Thoracic aorta (tissue), 2 donors: ENCODE data around the gene BRF1. TPM values are rescaled to one million over a fixed set of nuclear protein-coding genes. Genes with fewer than 3 reads are reported as not detected.

Experiments used
- ATAC-seq: fragments of 150-250 bp; one replicate; pipeline ENCODE4 v1.8.0; 2017; ENCODE audit warnings: low read depth; ENCODE audit not compliant: insufficient number of reproducible peaks, low FRiP score
- DNase-seq: peaks from one replicate; pipeline ENCODE4 v3.0.0-alpha.2; 2020; ENCODE audit warnings: low spot score
- H3K27ac ChIP-seq, 2 donors: fragments of 200-600 bp; sonication (generic); 1 replicate in 1 of 2; 2 replicates in 1 of 2; pipeline ENCODE4 v1.5.1; 2016; ENCODE audit warnings: mild to moderate bottlenecking in 2 of 2, moderate library complexity in 2 of 2
- H3K27me3 ChIP-seq: fragments of 200-600 bp; sonication (generic); replicated peaks from 2 replicates; pipeline ENCODE4 v1.6.0; 2016; ENCODE audit warnings: mild to moderate bottlenecking; ENCODE audit not compliant: insufficient read depth
- H3K36me3 ChIP-seq: fragments of 200-600 bp; sonication (generic); one replicate; pipeline ENCODE4 v1.5.1; 2016
- H3K4me1 ChIP-seq, 2 donors: fragments of 200-600 bp; sonication (generic); 1 replicate in 1 of 2; 2 replicates in 1 of 2; pipeline versions ENCODE4 v1.5.1 to v1.6.0; 2016; ENCODE audit warnings: low read depth in 2 of 2, mild to moderate bottlenecking in 1 of 2; ENCODE audit not compliant: control insufficient read depth in 1 of 2
- H3K4me3 ChIP-seq: fragments of 200-600 bp; sonication (generic); 2 replicates; pipeline ENCODE4 v1.5.1; 2016; ENCODE audit warnings: mild to moderate bottlenecking
- H3K9me3 ChIP-seq: fragments of 200-600 bp; sonication (generic); 2 replicates; pipeline ENCODE4 v1.5.1; 2016
- total RNA-seq, 2 donors: library from RNA; depleted of rRNA; stranded (reverse); fragments of >200 nt; gene quantifications; one replicate each; pipeline versions ENCODE4 v1.1.0 to v1.2.3, GENCODE V29; 2016
- TF ChIP-seq, protein P1 (sequence below): fragments of 200-600 bp; sonication (generic); IDR thresholded peaks from one replicate; pipeline ENCODE4 v1.5.1; 2019; ENCODE audit warnings: antibody characterized with exemption

Gene BRF1
- total RNA-seq, 2 donors from 2014 or later, result 49.4 to 80.5 TPM

DNA sequence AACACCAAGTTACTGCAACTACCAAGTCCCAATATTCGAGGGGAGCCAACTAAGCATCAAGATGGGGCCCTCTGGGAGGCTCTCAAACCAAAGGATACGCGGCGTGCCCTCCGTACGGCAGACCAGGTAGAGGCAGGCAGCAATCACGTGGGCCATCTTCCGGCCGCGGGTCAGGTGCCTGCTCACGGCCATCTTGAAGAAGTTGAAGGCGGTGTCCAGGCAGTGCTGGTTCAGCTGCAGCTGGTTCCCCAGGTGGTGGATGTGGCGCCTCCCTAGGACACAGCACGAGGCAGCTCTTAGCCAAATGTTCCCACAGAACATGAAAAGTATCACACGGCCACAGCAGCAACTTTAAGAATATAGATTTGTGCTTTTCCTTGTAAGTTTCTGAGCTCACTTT is 28.2 kb downstream of the BRF1 start:
- Histone ChIP-seq H3K27ac (no peak overlapping the region), H3K4me1 (no peaks in the 10 kb centered on the region), H3K27me3 (no peaks in the 10 kb centered on the region), H3K4me3 (no peak overlapping the region), H3K36me3 (peaks cover 7% of the 10 kb centered on the region), H3K9me3 (no peaks in the 10 kb centered on the region)
- ATAC-seq, result no peak
- TF ChIP-seq, protein P1, sequence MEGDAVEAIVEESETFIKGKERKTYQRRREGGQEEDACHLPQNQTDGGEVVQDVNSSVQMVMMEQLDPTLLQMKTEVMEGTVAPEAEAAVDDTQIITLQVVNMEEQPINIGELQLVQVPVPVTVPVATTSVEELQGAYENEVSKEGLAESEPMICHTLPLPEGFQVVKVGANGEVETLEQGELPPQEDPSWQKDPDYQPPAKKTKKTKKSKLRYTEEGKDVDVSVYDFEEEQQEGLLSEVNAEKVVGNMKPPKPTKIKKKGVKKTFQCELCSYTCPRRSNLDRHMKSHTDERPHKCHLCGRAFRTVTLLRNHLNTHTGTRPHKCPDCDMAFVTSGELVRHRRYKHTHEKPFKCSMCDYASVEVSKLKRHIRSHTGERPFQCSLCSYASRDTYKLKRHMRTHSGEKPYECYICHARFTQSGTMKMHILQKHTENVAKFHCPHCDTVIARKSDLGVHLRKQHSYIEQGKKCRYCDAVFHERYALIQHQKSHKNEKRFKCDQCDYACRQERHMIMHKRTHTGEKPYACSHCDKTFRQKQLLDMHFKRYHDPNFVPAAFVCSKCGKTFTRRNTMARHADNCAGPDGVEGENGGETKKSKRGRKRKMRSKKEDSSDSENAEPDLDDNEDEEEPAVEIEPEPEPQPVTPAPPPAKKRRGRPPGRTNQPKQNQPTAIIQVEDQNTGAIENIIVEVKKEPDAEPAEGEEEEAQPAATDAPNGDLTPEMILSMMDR, result no peak
- DNase-seq, result no peak

DNA sequence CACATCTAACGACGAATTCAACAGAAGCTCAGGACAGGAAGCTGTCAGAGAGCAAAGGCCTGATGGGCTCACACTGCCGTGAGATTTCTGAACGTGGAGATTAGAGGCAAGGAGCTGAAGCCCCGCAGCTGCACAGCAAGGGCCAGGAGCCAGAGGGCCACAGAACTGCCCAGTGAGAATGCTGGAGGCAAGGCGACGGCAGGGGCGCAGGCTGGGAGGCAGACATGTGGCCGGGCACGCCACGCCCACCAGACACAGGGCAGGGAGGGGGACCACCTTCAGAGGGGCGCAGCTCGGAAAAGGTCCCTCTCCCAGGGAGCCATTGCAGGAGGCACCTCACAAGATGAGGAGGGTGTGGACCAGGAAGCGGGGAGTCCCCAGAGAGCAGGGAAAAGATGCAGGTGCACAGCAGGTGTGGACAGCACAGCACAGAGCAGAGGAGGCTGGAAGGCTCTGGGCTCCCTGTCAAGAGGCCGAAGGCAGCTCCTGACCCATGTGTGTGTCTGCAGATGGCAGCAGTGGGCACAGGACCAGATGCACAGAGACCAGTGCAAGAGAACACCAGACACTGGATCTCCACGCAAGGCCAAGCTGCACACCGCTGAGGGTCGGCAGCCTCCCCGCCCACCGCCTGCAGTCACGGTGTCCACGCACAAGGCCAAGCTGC is 29.4 kb downstream of the BRF1 start:
- H3K9me3 ChIP-seq, result no peaks in the 10 kb centered on the region
- ATAC-seq (no peak), DNase-seq (no peak)
- H3K27me3 ChIP-seq, result no peaks in the 10 kb centered on the region
- TF ChIP-seq, protein P1, result no peak
- no peak overlapping the region for H3K27ac ChIP-seq
- no peak overlapping the region for H3K4me3 ChIP-seq
- H3K4me1 ChIP-seq, result no peaks in the 10 kb centered on the region
- H3K36me3 ChIP-seq, result peaks cover 7% of the 10 kb centered on the region

DNA sequence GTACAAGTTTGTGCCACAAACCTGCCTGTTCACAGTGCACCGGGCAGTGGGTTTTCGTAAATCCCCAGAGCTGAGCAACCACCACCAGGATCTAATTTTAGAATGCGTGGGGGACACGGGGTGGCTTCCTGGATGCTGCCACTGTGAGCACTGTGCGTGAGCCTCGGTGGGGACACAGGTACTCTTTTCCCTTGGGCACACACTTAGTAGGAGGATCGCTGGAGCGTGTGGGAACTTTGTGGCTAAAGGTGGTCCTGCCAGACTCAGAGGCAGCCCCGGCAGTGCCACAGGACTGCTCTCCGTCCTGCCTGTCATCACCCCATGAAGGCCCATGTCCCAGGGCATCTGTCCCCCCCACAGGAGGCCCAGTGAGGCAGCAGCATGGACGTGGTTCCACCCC is 31.4 kb downstream of the BRF1 start:
- DNase-seq (no peak), ATAC-seq (no peak)
- Histone ChIP-seq H3K27me3 (no peaks in the 10 kb centered on the region), H3K36me3 (peaks cover 7% of the 10 kb centered on the region), H3K4me1 (no peaks in the 10 kb centered on the region), H3K9me3 (no peaks in the 10 kb centered on the region), H3K27ac (no peak overlapping the region), H3K4me3 (no peak overlapping the region)
- TF ChIP-seq, protein P1, result no peak

DNA sequence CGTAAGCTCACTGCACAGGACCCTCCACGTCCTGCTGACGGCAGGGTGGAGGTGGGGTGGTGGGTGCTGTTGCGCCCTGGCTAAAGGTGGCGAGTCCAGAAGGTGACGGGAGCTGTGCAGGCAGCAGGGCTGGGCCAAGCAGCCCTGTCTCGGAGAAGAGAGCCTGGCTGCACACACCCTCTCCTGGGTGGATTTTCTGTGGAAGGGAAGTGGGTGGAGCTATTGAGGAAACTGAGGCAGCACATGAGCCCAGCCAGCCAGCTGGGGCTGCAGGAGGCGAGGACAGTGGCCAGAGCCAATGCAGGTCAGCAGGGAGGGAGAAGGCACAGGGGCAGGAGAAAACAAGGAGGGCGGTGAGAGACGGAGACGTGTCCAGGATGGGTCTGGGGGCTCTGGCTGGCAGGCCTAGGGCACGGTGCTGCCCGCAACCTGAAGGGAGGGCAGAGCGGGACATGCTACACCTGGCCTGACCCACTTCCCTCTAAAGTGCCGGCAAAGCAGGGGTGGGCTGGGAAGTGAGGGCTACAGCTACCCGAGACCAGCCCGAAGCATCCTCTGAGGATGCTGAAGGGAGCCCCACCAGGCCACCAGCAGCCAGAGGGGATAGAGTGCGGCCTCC is 32.0 kb downstream of the BRF1 start:
- Histone ChIP-seq H3K27ac (no peak overlapping the region), H3K27me3 (no peaks in the 10 kb centered on the region), H3K4me1 (no peaks in the 10 kb centered on the region), H3K36me3 (peaks cover 10% of the 10 kb centered on the region), H3K4me3 (no peak overlapping the region), H3K9me3 (no peaks in the 10 kb centered on the region)
- TF ChIP-seq, protein P1, result no peak
- ATAC-seq (no peak), DNase-seq (no peak)

DNA sequence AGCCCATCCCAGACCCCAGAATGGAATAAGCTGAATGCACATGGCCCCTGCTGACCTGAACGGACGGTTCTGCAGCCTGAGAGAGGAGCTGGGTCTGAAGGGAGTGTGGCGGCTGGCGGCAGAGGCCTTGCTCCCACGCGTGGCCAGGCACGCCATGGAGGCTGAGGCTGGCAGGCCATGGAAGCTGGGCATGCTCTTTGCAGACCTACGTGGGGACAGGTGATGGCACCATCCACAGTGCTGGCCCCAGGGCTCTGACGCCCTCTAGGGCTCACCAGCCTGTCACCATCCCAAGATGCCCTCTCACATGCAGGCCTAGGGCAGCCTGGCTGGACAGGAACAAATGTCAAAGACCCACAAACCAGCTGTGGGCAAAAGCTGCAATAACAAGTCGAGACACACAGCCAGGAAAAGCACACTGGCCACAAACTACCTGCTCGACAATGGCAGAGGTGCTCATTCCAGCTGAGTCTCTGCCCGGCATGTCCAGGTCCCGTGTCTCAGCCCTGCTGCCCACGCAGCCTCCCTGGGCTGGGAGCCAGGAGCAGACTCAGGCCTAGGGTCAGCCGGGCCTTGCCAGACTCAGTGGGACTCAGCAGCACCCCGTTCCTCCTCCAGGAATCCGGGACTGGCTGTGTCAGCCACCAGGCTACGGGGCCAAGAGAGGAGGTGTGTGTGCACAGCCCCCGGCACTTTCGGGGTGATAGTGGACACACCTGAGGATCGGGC is 32.8 kb downstream of the BRF1 start:
- Histone ChIP-seq H3K36me3 (peaks cover 10% of the 10 kb centered on the region), H3K27ac (no peak overlapping the region), H3K4me1 (no peaks in the 10 kb centered on the region), H3K9me3 (no peaks in the 10 kb centered on the region), H3K4me3 (no peak overlapping the region), H3K27me3 (no peaks in the 10 kb centered on the region)
- DNase-seq (no peak), ATAC-seq (no peak)
- TF ChIP-seq, protein P1, result no peak
